ENCODE measurements around the gene FGF21.

DNA sequence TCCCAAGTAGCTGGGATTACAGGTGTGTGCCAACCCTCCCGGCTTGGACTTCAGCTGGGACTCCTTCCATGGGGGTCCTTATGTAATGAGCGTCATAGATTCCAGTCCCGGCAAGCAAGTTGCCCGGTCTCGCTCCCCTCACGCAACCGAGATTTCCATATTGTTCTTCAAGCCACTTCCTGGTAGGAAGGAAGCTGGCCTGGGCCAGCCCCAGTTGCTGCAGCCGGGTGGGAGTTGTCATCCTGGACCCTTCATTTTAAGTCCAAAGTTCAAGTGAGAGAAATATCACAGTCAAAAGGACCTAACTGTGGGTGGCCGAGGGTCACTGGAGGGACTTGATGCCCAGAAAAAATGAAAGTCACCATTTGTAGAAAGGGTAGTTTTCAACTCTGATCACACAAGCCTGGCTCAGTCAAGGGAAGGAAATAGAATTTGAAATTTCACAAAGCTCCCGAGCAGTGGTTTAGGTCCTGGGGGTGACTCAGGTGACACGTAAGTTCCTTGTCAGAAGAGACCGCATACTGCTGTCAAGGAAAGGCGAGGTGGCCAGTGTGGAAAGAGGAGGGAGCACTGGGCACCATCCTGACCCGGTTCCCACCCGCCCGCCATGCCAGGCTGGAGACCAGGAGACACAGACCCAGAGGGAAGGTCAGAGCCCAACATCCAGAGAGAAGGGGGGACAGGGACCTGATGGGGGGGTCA is 5.3 kb downstream of the FGF21 start:
- TF ChIP-seq, protein P1, sequence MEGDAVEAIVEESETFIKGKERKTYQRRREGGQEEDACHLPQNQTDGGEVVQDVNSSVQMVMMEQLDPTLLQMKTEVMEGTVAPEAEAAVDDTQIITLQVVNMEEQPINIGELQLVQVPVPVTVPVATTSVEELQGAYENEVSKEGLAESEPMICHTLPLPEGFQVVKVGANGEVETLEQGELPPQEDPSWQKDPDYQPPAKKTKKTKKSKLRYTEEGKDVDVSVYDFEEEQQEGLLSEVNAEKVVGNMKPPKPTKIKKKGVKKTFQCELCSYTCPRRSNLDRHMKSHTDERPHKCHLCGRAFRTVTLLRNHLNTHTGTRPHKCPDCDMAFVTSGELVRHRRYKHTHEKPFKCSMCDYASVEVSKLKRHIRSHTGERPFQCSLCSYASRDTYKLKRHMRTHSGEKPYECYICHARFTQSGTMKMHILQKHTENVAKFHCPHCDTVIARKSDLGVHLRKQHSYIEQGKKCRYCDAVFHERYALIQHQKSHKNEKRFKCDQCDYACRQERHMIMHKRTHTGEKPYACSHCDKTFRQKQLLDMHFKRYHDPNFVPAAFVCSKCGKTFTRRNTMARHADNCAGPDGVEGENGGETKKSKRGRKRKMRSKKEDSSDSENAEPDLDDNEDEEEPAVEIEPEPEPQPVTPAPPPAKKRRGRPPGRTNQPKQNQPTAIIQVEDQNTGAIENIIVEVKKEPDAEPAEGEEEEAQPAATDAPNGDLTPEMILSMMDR (IDR thresholded peaks at IDR 0.05) = no peak
- TF ChIP-seq POLR2A (IDR thresholded peaks at IDR 0.05) = no peak
- no peak for TF ChIP-seq POLR2AphosphoS5 (IDR thresholded peaks at IDR 0.05)
- TF ChIP-seq EP300 (IDR thresholded peaks at IDR 0.05) = no peak
